K562 (cell line): Measurements from ENCODE around the gene C2CD5. TPM values are rescaled to one million over a fixed set of nuclear protein-coding genes. Genes with fewer than 3 reads are reported as not detected.

ENCODE experiments used
- ATAC-seq: fragments of 200-7000 bp; cut with Tn5 transposase; 3 replicates; pipeline ENCODE4 v1.9.1; 2020; ENCODE audit warnings: moderate library complexity
- BruUV-seq: library from RNA; stranded (reverse); fragments of 400-500 nt; replicated peaks from 2 replicates; lab custom pipeline; 2021; lab: Mats Ljungman, UMichigan
- CTCF ChIA-PET: fragments of 300-600 bp; formaldehyde crosslinking; extraction: SDS; loops from one replicate; lab custom pipeline; 2021; ENCODE audit warnings: low intra/inter-chr PET ratio; lab: Yijun Ruan, JAX
- POLR2A ChIA-PET: fragments of 300-600, 350-650 bp; sonication (Branson Sonifier 250); formaldehyde crosslinking; extraction: SDS; loops from one replicate; lab custom pipeline; 2021; ENCODE audit warnings: antibody characterized with exemption, inconsistent platforms; lab: Yijun Ruan, JAX
- DNase-seq, 4 experiments: peaks; one replicate each; pipeline versions ENCODE4 v3.0.0 to v3.0.0-alpha.2; 2011 to 2018; ENCODE audit warnings: low spot score in 3 of 4, mixed read lengths in 3 of 4; ENCODE audit errors: extremely low read depth in 1 of 4
- FAIRE-seq: peaks from 2 replicates; lab custom pipeline; 2011; peaks lifted over from hg19 to GRCh38; lab: Jason Lieb, UNC
- H2AFZ ChIP-seq: 2 replicates; pipeline ENCODE4 v1.6.0; 2011; ENCODE audit warnings: low read depth, low read length, control low read depth, inconsistent platforms
- H3K27ac ChIP-seq: fragments of 200-600 bp; 3 replicates; pipeline ENCODE4 v1.8.0; 2011; ENCODE audit warnings: low read depth, mild to moderate bottlenecking, control low read depth, inconsistent platforms, low read length, moderate library complexity, mixed read lengths; ENCODE audit errors: extremely low read depth
- H3K27me3 ChIP-seq, 2 experiments: fragments of 300-600 bp in 1 of 2; 2 replicates in 1 of 2; 3 replicates in 1 of 2; pipeline versions ENCODE4 v1.6.0 to v1.8.0; 2011; ENCODE audit warnings: inconsistent platforms in 2 of 2, low read length in 2 of 2, mild to moderate bottlenecking in 1 of 2, mixed read lengths in 1 of 2, moderate library complexity in 1 of 2; ENCODE audit not compliant: control insufficient read depth in 2 of 2, insufficient read depth in 2 of 2
- H3K36me3 ChIP-seq: fragments of 300-600 bp; 3 replicates; pipeline ENCODE4 v1.8.0; 2011; ENCODE audit warnings: mild to moderate bottlenecking, low read length, inconsistent platforms; ENCODE audit not compliant: control insufficient read depth, insufficient read depth
- H3K4me1 ChIP-seq, 2 experiments: fragments of 200-600 bp in 1 of 2; replicated peaks in 1 of 2; 2 replicates in 1 of 2; 3 replicates in 1 of 2; pipeline versions ENCODE4 v1.5.1 to v1.8.0; 2011; ENCODE audit warnings: inconsistent platforms in 2 of 2, low read length in 2 of 2, mild to moderate bottlenecking in 1 of 2, mixed read lengths in 1 of 2, moderate library complexity in 1 of 2; ENCODE audit not compliant: control insufficient read depth in 2 of 2, insufficient read depth in 2 of 2
- H3K4me2 ChIP-seq: 2 replicates; pipeline ENCODE4 v1.6.1; 2011; ENCODE audit warnings: low read length, control low read depth, inconsistent platforms, mixed read lengths; ENCODE audit not compliant: insufficient read depth
- H3K4me3 ChIP-seq: fragments of 200-600 bp; sonication (generic), shearing (Covaris generic); 2 replicates; pipeline ENCODE4 v1.5.1; 2016; ENCODE audit warnings: control low read depth, inconsistent platforms
- H3K79me2 ChIP-seq: fragments of 200-600 bp; 3 replicates; pipeline ENCODE4 v1.8.0; 2011; ENCODE audit warnings: low read length, inconsistent platforms; ENCODE audit not compliant: control insufficient read depth, insufficient read depth
- H3K9ac ChIP-seq, 2 experiments: 2 replicates each; pipeline versions ENCODE4 v1.6.0 to v1.6.1; 2011; ENCODE audit warnings: low read depth in 2 of 2, low read length in 2 of 2, control low read depth in 1 of 2, inconsistent platforms in 1 of 2, mild to moderate bottlenecking in 1 of 2, mixed read lengths in 1 of 2; ENCODE audit not compliant: insufficient read depth in 1 of 2
- H3K9me1 ChIP-seq: one replicate; pipeline ENCODE4 v1.6.0; 2011; ENCODE audit warnings: inconsistent platforms, mild to moderate bottlenecking, low read length, moderate library complexity; ENCODE audit not compliant: control insufficient read depth, insufficient read depth
- H3K9me3 ChIP-seq: replicated peaks from 2 replicates; pipeline ENCODE4 v1.5.1; 2011; ENCODE audit warnings: low read depth, low read length, inconsistent platforms; ENCODE audit not compliant: control insufficient read depth, insufficient read depth
- H4K20me1 ChIP-seq: replicated peaks from 2 replicates; pipeline ENCODE4 v1.6.1; 2011; ENCODE audit warnings: low read length, inconsistent platforms, mixed read lengths; ENCODE audit not compliant: control insufficient read depth, insufficient read depth
- BDP1 ChIP-seq: IDR thresholded peaks from 3 replicates; pipeline ENCODE4 v1.6.1; 2011; ENCODE audit not compliant: insufficient read length, insufficient read depth
- BRD9 ChIP-seq: fragments of 450-650 bp; IDR thresholded peaks from 2 replicates; pipeline ENCODE4 v1.6.1; 2018; ENCODE audit warnings: low read depth; ENCODE audit not compliant: partially characterized antibody
- CBFA2T3 ChIP-seq: fragments of 450-650 bp; IDR thresholded peaks from 2 replicates; pipeline ENCODE4 v1.6.1; 2017
- CREBBP ChIP-seq: IDR thresholded peaks from one replicate; pipeline ENCODE4 v1.6.1; 2012; ENCODE audit warnings: low read depth, mild to moderate bottlenecking, control low read depth, inconsistent platforms, low read length
- HMG20B ChIP-seq: fragments of 250-450 bp; sonication (Bioruptor Pico); IDR thresholded peaks from 2 replicates; pipeline ENCODE4 v1.5.0; 2021; ENCODE audit warnings: mild to moderate bottlenecking
- KLF1 ChIP-seq: fragments of 450-650 bp; IDR thresholded peaks from 2 replicates; pipeline ENCODE4 v1.6.1; 2016; ENCODE audit warnings: missing genetic modification characterization, missing compliant biosample characterization
- PHB ChIP-seq: fragments of 250-450 bp; sonication (Bioruptor Pico); IDR thresholded peaks from 2 replicates; pipeline ENCODE4 v1.5.0; 2021
- POLR2AphosphoS2 ChIP-seq: IDR thresholded peaks from 2 replicates; pipeline ENCODE4 v1.6.1; 2012; ENCODE audit warnings: low read length, improper control_type of control experiment
- POLR3A ChIP-seq: IDR thresholded peaks from 2 replicates; pipeline ENCODE4 v1.6.1; 2011; ENCODE audit warnings: borderline replicate concordance, mild to moderate bottlenecking, moderate library complexity; ENCODE audit not compliant: insufficient read length, insufficient read depth; ENCODE audit errors: extremely low read depth
- RBBP5 ChIP-seq: fragments of 200-600 bp; sonication (generic); IDR thresholded peaks from 2 replicates; pipeline ENCODE4 v1.6.1; 2012; ENCODE audit warnings: borderline replicate concordance, mild to moderate bottlenecking, low read length, control low read depth, inconsistent platforms; ENCODE audit not compliant: insufficient read depth, poor library complexity, severe bottlenecking
- RBM22 ChIP-seq: fragments of 200-400 bp; formaldehyde crosslinking; IDR thresholded peaks from 2 replicates; pipeline ENCODE4 v1.6.1; 2018; ENCODE audit warnings: low read length, low read depth; ENCODE audit not compliant: poor library complexity, severe bottlenecking
- RBM39 ChIP-seq: fragments of 200-400 bp; formaldehyde crosslinking; optimal IDR thresholded peaks from 2 replicates; pipeline ENCODE3; 2018; ENCODE audit warnings: low read depth, low read length
- SETDB1 ChIP-seq: IDR thresholded peaks from one replicate; pipeline ENCODE4 v1.6.1; 2012; ENCODE audit warnings: low read length, control low read depth, inconsistent platforms
- ZBTB17 ChIP-seq: fragments of 450-650 bp; formaldehyde crosslinking; IDR thresholded peaks from 2 replicates; pipeline ENCODE4 v1.4.0; 2020; ENCODE audit warnings: mild to moderate bottlenecking
- ZNF347 ChIP-seq: fragments of 450-650 bp; formaldehyde crosslinking; IDR thresholded peaks from 2 replicates; pipeline ENCODE4 v1.4.0; 2020; ENCODE audit warnings: low read depth, mild to moderate bottlenecking, moderate library complexity
- ZNF830 ChIP-seq: fragments of 250-450 bp; sonication (Bioruptor Pico); IDR thresholded peaks from 2 replicates; pipeline ENCODE4 v1.5.0; 2021; ENCODE audit warnings: mild to moderate bottlenecking
- WGBS: fragments of 100-300 bp; shearing (Covaris generic); methylation state at CpG from one replicate; pipeline ENCODE4 v1.1.6; 2016; ENCODE audit warnings: low coverage, mixed read lengths; ENCODE audit not compliant: insufficient coverage; ENCODE audit errors: missing lambda C conversion rate; 5-methylcytosine and 5-hydroxymethylcytosine counted together
- in situ Hi-C: fragments of 300-500 bp; cut with MboI; formaldehyde crosslinking; loops from 4 replicates; pipeline ENCODE4 v1.15.0; 2018; ENCODE audit warnings: inconsistent platforms, mixed read lengths
- intact Hi-C: fragments of 100-400 bp; cut with micrococcal nuclease; formaldehyde crosslinking; loops from 2 replicates; pipeline ENCODE4 v1.14.2; 2022
- polyA plus RNA-seq, 8 experiments: library from polyadenylated mRNA; depleted of rRNA in 4 of 8; stranded (reverse) in 5 of 8; unstranded in 3 of 8; fragments of >200 nt; fragmentation: Nextera tagmentation in 2 of 8; fragmentation: Illumina TruSeq in 1 of 8; extraction: Ambion mirVana in 2 of 8; extraction: Trizol in 1 of 8; gene quantifications; 2 replicates each; pipeline versions ENCODE4 v1.2.1 to v1.2.3, GENCODE V29; 2011 to 2014; ENCODE audit warnings: inconsistent platforms in 1 of 8, missing spikeins in 1 of 8
- total RNA-seq, 7 experiments: library from RNA; depleted of rRNA in 6 of 7; stranded (reverse); fragments of >200 nt in 6 of 7; fragmentation: Illumina TruSeq in 2 of 7; extraction: Trizol in 2 of 7; gene quantifications; 2 replicates each; pipeline versions ENCODE4 v1.2.1 to v1.2.3, GENCODE V29; 2011 to 2021; ENCODE audit warnings: low replicate concordance in 1 of 7

Gene C2CD5
- total and polyA plus RNA-seq, 9 of the 15 experiments (the other 6 are each of a cell fraction or from before 2014, with no cell fraction given), result 5.1 to 24.1 (median 14.3) TPM

GRCh38 chr12:22536971-22537544 lies 7.3 kb downstream of the C2CD5 start:
- in situ Hi-C loops, result no loop called here
- DNase-seq (no peak), ATAC-seq (no peak)
- no peak overlapping the region for H3K9ac ChIP-seq
- peaks cover under 1 to 10% of the 10 kb centered on the region in 2 experiments; a peak in 3 of 5 replicates for H3K4me1 ChIP-seq
- WGBS, result 68% methylated on average over 3 of the region's 3 CpGs
- no peaks in the 10 kb centered on the region for H4K20me1 ChIP-seq
- no peaks in the 10 kb centered on the region for H3K9me3 ChIP-seq
- H3K27ac ChIP-seq, result no peak overlapping the region
- H2AFZ ChIP-seq, result no peak overlapping the region
- no peak overlapping the region for H3K4me3 ChIP-seq
- TF ChIP-seq CREBBP (no peak), SETDB1 (no peak), PHB (CRISPR knock-in tag) (no peak), ZNF830 (CRISPR knock-in tag) (no peak), ZBTB17 (no peak), ZNF347 (CRISPR knock-in tag) (no peak), RBM22 (no peak), POLR2AphosphoS2 (no peak), HMG20B (CRISPR knock-in tag) (no peak), BRD9 (no peak), RBM39 (no peak), CBFA2T3 (no peak), POLR3A (no peak), RBBP5 (no peak), KLF1 (tag) (no peak), BDP1 (no peak)
- TF ChIP-seq, all 486 proteins: peak for 0
- no peak for FAIRE-seq
- no peaks in the 10 kb centered on the region for H3K9me1 ChIP-seq
- peaks cover 18% of the 10 kb centered on the region for H3K36me3 ChIP-seq
- ChIA-PET CTCF (no interaction called here), POLR2A (no interaction called here)
- H3K27me3 ChIP-seq, result no peaks in the 10 kb centered on the region
- no TSS peak for BruUV-seq
- intact Hi-C loops, result no loop called here
- no peak overlapping the region for H3K4me2 ChIP-seq
- peaks cover 11% of the 10 kb centered on the region; the same call in 2 of the 3 replicates for H3K79me2 ChIP-seq
